ENCODE measurements around the gene ATP6V0B.

- TF ChIP-seq POLR2A (IDR thresholded peaks at IDR 0.05) = no peak
- TF ChIP-seq, protein P1, sequence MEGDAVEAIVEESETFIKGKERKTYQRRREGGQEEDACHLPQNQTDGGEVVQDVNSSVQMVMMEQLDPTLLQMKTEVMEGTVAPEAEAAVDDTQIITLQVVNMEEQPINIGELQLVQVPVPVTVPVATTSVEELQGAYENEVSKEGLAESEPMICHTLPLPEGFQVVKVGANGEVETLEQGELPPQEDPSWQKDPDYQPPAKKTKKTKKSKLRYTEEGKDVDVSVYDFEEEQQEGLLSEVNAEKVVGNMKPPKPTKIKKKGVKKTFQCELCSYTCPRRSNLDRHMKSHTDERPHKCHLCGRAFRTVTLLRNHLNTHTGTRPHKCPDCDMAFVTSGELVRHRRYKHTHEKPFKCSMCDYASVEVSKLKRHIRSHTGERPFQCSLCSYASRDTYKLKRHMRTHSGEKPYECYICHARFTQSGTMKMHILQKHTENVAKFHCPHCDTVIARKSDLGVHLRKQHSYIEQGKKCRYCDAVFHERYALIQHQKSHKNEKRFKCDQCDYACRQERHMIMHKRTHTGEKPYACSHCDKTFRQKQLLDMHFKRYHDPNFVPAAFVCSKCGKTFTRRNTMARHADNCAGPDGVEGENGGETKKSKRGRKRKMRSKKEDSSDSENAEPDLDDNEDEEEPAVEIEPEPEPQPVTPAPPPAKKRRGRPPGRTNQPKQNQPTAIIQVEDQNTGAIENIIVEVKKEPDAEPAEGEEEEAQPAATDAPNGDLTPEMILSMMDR (IDR thresholded peaks at IDR 0.05) = no peak
Observed at GRCh38 chr1:43949678-43950077, 25.1 kb upstream of the ATP6V0B start.

All from heart left ventricle (tissue), 13 donors.